Fibroblast of skin of back (primary cell): Measurements from ENCODE around the gene FAM32A.
A peak's percentile ranks its signal among the peaks of the same experiment; 100 is the strongest.
"Not testable (repeated sequence)": the region's sequence is repeated elsewhere in the genome, so short reads cannot be mapped to it uniquely, and the experiment has no call there.

Source experiments
- DNase-seq: peaks from one replicate; pipeline ENCODE4 v3.0.0-alpha.2; 2013

The FAM32A gene

GRCh38 chr19:16164222-16164890, 20.9 kb upstream of the FAM32A start:
- no peak for DNase-seq

- no peak for DNase-seq
Observed at GRCh38 chr19:16166417-16166816, 18.8 kb upstream of the FAM32A start.

DNA sequence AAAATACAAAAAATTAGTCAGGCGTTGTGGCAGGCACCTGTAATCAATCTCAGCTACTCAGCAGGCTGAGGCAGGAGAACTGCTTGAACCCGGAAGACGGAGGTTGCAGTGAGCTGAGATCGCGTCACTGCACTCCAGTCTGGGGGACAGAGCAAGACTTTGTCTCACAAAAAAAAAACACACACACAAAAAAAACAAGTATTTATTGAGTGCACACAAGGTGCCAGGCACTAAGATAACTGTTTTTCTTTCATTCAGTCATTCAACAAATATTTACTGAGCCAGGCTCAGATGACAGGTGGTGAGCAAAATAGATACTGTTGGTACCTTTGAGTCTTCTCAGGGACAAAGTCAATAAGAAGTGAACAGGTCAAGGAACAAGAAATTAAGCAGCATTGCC, 18.2 kb upstream of the FAM32A start:
- no peak for DNase-seq

DNA sequence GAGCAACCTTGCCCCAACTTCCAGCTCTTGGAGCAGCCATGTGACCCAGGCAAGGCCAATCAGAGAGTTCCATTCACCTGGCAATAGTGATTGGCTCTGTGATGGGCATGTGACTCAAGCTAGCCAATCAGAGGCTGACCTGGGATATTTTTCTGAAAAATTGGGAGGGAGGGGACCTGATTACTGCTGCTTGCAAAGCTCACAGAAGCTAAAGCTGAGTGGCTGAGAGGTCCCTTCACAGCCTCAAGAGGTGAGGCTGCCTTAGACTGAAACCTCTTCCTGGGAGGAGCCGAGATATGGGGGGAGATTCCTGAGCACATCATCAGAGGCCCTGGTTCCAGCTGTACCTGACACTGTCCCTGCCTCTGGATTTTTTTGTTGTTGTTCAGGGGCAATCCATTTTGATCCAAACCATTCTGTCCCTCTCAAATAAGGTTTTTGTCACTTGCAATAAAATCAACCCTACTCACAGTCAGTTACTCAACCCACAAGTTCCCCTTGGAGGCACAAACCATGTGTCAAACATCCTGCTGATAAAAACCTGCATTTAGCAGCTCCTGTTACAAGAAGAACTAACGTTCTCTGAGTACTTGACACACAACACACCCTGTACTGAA, 16.6 kb upstream of the FAM32A start:
- DNase-seq = no peak

DNA sequence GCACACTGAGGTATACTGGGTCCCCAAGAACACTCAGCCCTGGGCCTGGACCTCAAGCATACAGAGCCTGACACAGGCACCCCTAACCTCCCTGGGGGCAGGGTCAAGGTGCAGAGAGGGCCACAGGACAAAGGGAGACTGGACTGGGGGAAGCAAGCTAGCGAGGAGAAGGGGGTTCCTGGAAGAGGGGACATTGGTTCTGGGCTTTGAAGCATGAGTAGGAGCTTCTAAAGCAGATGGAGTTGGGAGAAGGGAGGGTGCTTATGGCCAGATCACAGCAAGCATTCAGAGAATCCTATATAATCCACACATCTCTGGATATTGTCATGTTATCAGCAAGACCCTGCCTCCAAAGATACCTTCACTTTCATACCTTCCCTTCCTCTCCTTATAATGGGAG, 15.1 kb upstream of the FAM32A start:
- DNase-seq = no peak

DNA sequence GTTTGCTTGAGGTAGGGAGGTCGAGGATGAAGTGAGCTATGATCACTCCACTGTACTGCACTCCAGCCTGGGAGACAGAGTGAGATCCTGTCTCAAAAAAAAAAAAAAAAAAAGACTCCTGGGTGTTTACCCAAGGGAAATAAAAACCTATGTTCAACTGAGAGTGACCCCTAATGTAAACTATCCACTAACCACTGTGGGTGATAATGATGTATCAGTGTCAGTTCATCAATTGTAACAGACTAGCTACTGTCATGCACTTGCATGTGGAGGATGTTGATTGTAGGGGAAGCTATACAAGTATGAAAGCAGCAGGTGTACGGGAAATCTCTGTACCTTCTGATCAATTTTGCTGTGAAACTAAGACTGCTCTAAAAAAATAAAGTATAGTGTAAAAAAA, 9.3 kb upstream of the FAM32A start:
- no peak for DNase-seq

DNA sequence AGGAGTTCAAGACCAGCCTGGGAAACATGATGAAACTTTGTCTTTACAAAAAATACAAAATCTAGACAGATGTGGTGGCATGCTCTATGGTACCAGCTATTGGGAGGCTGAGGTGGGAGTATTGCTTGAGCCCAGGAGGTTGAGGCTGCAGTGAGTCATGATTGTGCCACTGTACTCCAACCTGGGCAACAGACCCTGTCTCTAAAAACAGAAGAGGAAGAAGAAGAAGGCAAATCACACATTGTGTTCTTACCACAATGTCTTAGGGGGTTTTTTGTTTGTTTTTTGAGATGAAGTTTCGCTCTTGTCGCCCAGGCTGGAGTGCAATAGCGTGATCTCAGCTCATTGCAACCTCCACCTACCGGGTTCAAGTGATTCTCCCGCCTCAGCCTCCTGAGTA, 6.3 kb upstream of the FAM32A start:
- DNase-seq = not testable (repeated sequence)

- DNase-seq = peak; percentile 94
Observed at GRCh38 chr19:16180611-16181010, 4.6 kb upstream of the FAM32A start.

- DNase-seq = no peak
Observed at GRCh38 chr19:16184665-16185122, 516 bp upstream of the FAM32A start.

DNA sequence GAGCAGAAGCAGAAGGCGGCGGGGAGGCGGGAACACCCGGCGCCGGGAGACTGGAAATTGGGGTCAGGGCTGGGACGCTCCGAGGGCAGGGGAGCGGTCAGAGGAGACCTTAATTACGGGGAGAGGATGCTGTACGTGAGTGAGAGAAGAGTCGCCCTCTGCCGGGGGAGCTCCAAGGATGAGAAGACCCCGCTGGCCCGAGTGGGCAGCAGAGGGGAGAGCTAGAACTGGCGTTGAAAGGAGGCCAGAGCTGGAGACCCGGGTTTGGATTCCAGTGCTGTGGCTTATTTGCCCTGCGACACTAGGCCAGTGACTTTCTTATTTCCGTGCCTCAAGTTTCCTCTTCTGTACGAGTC, 536 bp downstream of the FAM32A start:
- peak; percentile 51 for DNase-seq

GRCh38 chr19:16188521-16188920, 3.3 kb downstream of the FAM32A start:
- no peak for DNase-seq

DNA sequence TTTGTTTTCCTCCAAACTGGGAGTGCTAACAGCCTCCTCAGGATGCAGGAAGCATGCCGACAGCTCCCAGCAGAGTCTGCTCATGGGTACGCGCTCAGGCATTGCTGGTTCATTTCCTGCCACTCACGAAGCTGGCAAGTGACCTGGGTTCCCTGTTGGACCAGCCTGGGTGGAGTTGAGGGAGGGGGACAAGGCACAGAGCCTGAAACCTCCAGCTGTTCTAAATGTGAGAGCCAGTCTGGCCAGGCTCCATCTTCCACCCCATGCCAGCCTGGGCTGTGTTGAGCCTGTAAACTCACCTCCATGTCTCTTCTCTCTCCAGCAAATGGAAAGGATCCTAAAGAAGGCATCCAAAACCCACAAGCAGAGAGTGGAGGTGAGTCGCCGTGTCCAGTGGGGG, 5.0 kb downstream of the FAM32A start:
- DNase-seq = no peak

DNA sequence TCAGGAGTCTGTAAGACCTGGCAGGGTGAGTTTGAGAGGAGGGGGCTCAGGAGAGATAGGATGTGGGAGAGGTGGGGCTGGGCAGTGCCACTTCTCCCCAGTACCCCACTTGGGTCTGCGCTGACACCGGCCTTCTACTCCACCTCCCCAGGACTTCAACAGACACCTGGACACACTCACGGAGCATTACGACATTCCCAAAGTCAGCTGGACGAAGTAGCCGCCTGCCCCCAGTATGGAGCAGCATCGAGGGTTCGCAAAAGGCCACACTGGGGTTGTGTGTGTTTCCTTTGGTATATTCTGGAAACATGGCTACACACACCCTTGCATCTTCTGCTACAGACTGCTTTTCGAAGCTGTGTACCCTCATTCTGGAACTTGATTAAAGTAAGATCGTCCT, 5.5 kb downstream of the FAM32A start:
- DNase-seq = no peak

GRCh38 chr19:16191216-16191908, 6.2 kb downstream of the FAM32A start:
- DNase-seq = no peak

GRCh38 chr19:16193466-16193865, 8.3 kb downstream of the FAM32A start:
- no peak for DNase-seq

- peak; percentile 78 for DNase-seq
Observed at GRCh38 chr19:16197188-16197621, 12.0 kb downstream of the FAM32A start.

GRCh38 chr19:16197622-16198369, 12.6 kb downstream of the FAM32A start, which contains the start of gene AP1M1:
Gene AP1M1 (plus strand): TSS chr19:16197911. CDS start chr19:16198027, 116 bp downstream.
- peak; percentile 97 for DNase-seq

GRCh38 chr19:16198370-16198651, 13.1 kb downstream of the FAM32A start:
- DNase-seq = no peak

DNA sequence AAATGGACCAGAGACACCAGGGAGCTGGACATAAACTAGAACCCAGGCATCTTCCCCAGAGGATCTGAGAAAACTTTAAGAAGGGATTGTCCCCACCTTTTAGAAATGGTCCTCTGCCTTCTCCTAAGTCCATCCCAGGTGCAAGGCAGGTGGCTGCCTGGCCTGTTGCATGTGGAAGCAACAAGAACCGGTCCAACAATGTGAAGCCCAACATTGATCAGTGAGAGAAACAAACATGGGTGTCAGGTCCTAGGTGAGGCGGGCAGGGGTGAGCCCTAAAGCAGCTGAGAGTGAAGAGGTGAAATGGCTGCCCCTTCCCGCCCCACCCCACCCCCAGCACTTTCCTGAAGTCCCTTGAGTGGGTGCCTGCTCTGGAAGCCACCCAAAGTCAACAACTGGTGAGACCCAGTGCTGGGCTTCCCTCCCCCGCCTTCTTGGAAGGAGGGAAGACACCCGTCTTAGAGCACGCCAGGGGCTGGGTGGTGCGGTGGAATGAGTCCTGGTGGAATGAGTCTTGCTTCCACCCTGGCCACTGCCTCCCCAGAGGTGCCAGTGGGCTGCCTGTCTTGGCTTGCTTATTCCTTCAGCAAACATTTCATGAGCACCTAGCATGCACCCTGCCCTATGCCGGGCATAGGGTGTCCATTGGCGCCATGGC, 14.2 kb downstream of the FAM32A start:
- DNase-seq = no peak

DNA sequence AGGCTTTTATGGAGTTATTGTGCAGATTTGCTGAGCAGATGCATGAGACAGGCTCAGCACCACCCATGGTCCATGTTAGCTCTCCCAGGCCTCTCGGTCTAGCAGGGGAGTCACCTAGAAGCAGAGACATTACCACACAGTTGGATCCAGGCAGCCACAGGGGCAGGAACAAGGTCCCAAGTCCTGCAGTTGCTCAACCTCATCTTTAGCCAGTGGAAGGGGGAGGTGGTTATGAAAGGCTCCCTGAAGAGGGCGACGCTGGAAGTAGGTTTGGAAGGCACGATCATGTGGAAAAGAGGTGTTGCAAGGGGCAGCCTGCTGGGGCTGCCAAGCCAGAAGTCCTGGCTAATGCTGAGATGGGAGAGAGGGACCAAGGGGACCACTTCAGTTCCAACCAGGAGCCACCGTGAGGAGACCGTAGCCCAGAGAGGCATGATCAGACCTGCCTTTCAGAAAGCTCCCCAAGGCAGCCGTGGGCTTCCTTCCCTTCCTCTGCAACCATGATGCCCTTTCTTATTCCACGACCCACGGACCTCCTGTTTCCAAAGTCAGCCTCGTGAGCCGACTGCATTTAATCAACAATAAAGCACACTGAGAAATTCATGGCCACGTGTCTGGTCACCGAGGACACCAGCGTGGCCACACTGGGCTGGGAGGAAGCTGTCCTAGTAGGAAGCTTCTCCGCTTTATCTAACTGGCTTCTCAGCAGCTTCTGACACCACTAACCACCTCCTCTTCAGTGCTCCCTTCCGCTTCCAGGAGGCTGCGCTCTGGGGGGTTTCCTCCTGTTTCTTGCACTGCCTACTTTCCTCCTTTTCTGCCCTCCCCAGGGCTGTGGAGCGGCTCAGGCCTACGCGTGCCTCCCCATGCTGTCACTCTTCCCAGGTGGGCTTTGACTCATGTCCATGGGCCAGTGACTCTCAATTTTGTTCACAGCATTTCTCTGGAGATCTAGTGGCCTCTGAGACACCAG, 15.1 kb downstream of the FAM32A start:
- no peak for DNase-seq

DNA sequence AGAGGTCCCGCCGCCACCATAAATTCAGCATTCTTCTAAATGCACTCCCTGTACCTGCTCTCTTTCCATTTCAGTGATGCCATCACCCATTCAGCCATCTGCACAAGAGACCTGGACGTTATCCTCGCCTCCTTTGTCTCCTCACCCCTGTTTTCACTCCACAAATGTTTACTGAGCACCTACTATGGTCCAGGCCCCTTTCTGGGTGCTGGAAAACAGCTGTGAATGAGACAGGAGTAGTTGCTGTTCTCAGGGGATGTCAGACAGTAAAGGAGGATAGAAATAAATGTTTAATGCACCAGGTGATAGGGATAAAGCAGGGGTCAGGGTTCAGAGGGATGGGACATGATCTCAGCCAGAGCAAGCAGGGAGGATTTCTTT, 15.8 kb downstream of the FAM32A start:
- DNase-seq = no peak
